Stimulated activated CD4-positive, alpha-beta T cell treated with anti-CD3 and anti-CD28 coated beads, Interleukin-15, amount 100 ng/mL, for 48 hours (primary cell): ENCODE data around the gene MED28.
"Not testable (repeated sequence)": the region's sequence is repeated elsewhere in the genome, so short reads cannot be mapped to it uniquely, and the experiment has no call there.

Source experiments
- DNase-seq, 2 donors: peaks; one replicate each; pipeline ENCODE4 v3.0.0-alpha.2; 2020; ENCODE audit warnings: low read depth in 2 of 2

Gene MED28

GRCh38 chr4:17614416-17615299 is at the start of gene MED28:
Gene MED28 (plus strand): TSS chr4:17614641. CDS start chr4:17614655, 14 bp downstream.
- DNase-seq = peak; percentile 93

GRCh38 chr4:17565846-17566245 is 48.6 kb upstream of the MED28 start:
- DNase-seq = no peak

GRCh38 chr4:17567271-17567670 is 47.2 kb upstream of the MED28 start:
- DNase-seq = no peak

- DNase-seq = no peak
Measured at GRCh38 chr4:17574206-17574605, 40.2 kb upstream of the MED28 start.

- DNase-seq = not testable (repeated sequence)
Measured at GRCh38 chr4:17575177-17575576, 39.3 kb upstream of the MED28 start.

GRCh38 chr4:17576932-17577664 is 37.3 kb upstream of the MED28 start, which contains the start of gene LAP3:
Gene LAP3 (plus strand): TSS chr4:17577198. CDS start chr4:17577466, 268 bp downstream.
- peak; percentile 96 for DNase-seq

- peak in 1 of 2 donors; percentile 12 for DNase-seq
Measured at GRCh38 chr4:17577665-17578481, 36.6 kb upstream of the MED28 start.

GRCh38 chr4:17578482-17578891 is 36.0 kb upstream of the MED28 start:
- no peak for DNase-seq

- no peak for DNase-seq
Measured at GRCh38 chr4:17580969-17581368, 33.5 kb upstream of the MED28 start.

- no peak for DNase-seq
Measured at GRCh38 chr4:17583276-17583675, 31.2 kb upstream of the MED28 start.

GRCh38 chr4:17583941-17584340 is 30.5 kb upstream of the MED28 start:
- DNase-seq = no peak

- no peak for DNase-seq
Measured at GRCh38 chr4:17584521-17585213, 29.8 kb upstream of the MED28 start.

- no peak for DNase-seq
Measured at GRCh38 chr4:17587094-17587822, 27.2 kb upstream of the MED28 start.

GRCh38 chr4:17589355-17589754 is 25.1 kb upstream of the MED28 start:
- DNase-seq = no peak

GRCh38 chr4:17595471-17596005 is 18.9 kb upstream of the MED28 start:
- no peak for DNase-seq

GRCh38 chr4:17597517-17597916 is 16.9 kb upstream of the MED28 start:
- DNase-seq = no peak

GRCh38 chr4:17599826-17600225 is 14.6 kb upstream of the MED28 start:
- no peak for DNase-seq

GRCh38 chr4:17605236-17605635 is 9.2 kb upstream of the MED28 start:
- DNase-seq = no peak

GRCh38 chr4:17613761-17614415 is 553 bp upstream of the MED28 start:
- DNase-seq = no peak

GRCh38 chr4:17616283-17616682 is 1.8 kb downstream of the MED28 start:
- DNase-seq = no peak
